GM12878 (cell line): Measurements from ENCODE around the gene ARHGAP19. TPM values are rescaled to one million over a fixed set of nuclear protein-coding genes. Genes with fewer than 3 reads are reported as not detected.

Experiments used
- ATAC-seq: fragments of 200-7000 bp; cut with Tn5 transposase; 3 replicates; pipeline ENCODE4 v1.9.1; 2020; ENCODE audit warnings: mild to moderate bottlenecking, moderate library complexity
- BruUV-seq: library from RNA; stranded (reverse); fragments of 400-500 nt; replicated peaks from 2 replicates; lab custom pipeline; 2021; lab: Mats Ljungman, UMichigan
- CTCF ChIA-PET: fragments of 300-600 bp; sonication (Branson Sonifier 250); formaldehyde crosslinking; extraction: SDS; loops from one replicate; lab custom pipeline; 2021; ENCODE audit warnings: inconsistent platforms; lab: Yijun Ruan, JAX
- POLR2A ChIA-PET: fragments of 350-600 bp; formaldehyde crosslinking; extraction: SDS; loops from one replicate; lab custom pipeline; 2021; ENCODE audit warnings: inconsistent platforms; lab: Charles Lee
- RAD21 ChIA-PET: fragments of 300-600 bp; sonication (Branson Sonifier 250); formaldehyde crosslinking; loops from one replicate; lab custom pipeline; 2023; ENCODE audit warnings: antibody characterized with exemption; ENCODE audit not compliant: unreplicated experiment; lab: Charles Lee
- SMC1A ChIA-PET: fragments of 300-600 bp; sonication (Branson Sonifier 250); formaldehyde crosslinking; loops from one replicate; lab custom pipeline; 2023; ENCODE audit not compliant: unreplicated experiment, uncharacterized antibody; lab: Charles Lee
- DNase-seq: peaks from one replicate; pipeline ENCODE4 v3.0.0-alpha.2; 2011; ENCODE audit warnings: low read depth, low spot score
- FAIRE-seq: peaks from 3 replicates; lab custom pipeline; 2011; peaks lifted over from hg19 to GRCh38; lab: Jason Lieb, UNC
- H2AFZ ChIP-seq: 2 replicates; pipeline ENCODE4 v1.6.0; 2011; ENCODE audit warnings: low read depth, low read length, control low read depth; ENCODE audit not compliant: control insufficient read depth
- H3K27ac ChIP-seq: 2 replicates; pipeline ENCODE4 v1.5.1; 2011; ENCODE audit warnings: control low read depth; ENCODE audit not compliant: control insufficient read depth, insufficient read depth
- H3K27me3 ChIP-seq, 2 experiments: replicated peaks in 1 of 2; 2 replicates each; pipeline versions ENCODE4 v1.6.0 to v1.6.1; 2011; ENCODE audit warnings: low read length in 1 of 2; ENCODE audit not compliant: control insufficient read depth in 2 of 2, insufficient read depth in 2 of 2
- H3K36me3 ChIP-seq, 2 experiments: 2 replicates each; pipeline ENCODE4 v1.5.1; 2011; ENCODE audit warnings: low read length in 1 of 2; ENCODE audit not compliant: control insufficient read depth in 2 of 2, insufficient read depth in 2 of 2
- H3K4me1 ChIP-seq: 2 replicates; pipeline ENCODE4 v1.6.1; 2011; ENCODE audit warnings: mild to moderate bottlenecking, low read length, moderate library complexity, mixed read lengths; ENCODE audit not compliant: control insufficient read depth, insufficient read depth
- H3K4me2 ChIP-seq: 2 replicates; pipeline ENCODE4 v1.6.0; 2011; ENCODE audit warnings: control low read depth; ENCODE audit not compliant: control insufficient read depth, insufficient read depth
- H3K4me3 ChIP-seq: fragments of 200-600 bp; sonication (generic); 2 replicates; pipeline ENCODE4 v1.5.1; 2016
- H3K79me2 ChIP-seq: 2 replicates; pipeline ENCODE4 v1.6.0; 2011; ENCODE audit warnings: low read length; ENCODE audit not compliant: control insufficient read depth, insufficient read depth
- H3K9ac ChIP-seq: 2 replicates; pipeline ENCODE4 v1.8.0; 2011; ENCODE audit warnings: low read length, control low read depth, mixed read lengths; ENCODE audit not compliant: control insufficient read depth, insufficient read depth
- H3K9me3 ChIP-seq: replicated peaks from 3 replicates; pipeline ENCODE4 v1.5.1; 2011; ENCODE audit warnings: mild to moderate bottlenecking, low read length; ENCODE audit not compliant: control insufficient read depth, insufficient read depth
- H4K20me1 ChIP-seq: 2 replicates; pipeline ENCODE4 v1.6.0; 2011; ENCODE audit not compliant: control insufficient read depth, insufficient read depth
- ATF7 ChIP-seq: fragments of 450-650 bp; IDR thresholded peaks from 2 replicates; pipeline ENCODE4 v1.6.1; 2016; ENCODE audit warnings: low read depth, mild to moderate bottlenecking
- BACH1 ChIP-seq: fragments of 450-650 bp; IDR thresholded peaks from 2 replicates; pipeline ENCODE4 v1.6.1; 2017; ENCODE audit warnings: mild to moderate bottlenecking, borderline replicate concordance
- CBX5 ChIP-seq: sonication (generic); IDR thresholded peaks from 2 replicates; pipeline ENCODE4 v1.6.1; 2016; ENCODE audit warnings: low read depth, moderate library complexity, mild to moderate bottlenecking, inconsistent platforms
- CREM ChIP-seq: IDR thresholded peaks from 2 replicates; pipeline ENCODE4 v1.6.1; 2014; ENCODE audit warnings: antibody characterized with exemption, low read depth
- E2F4 ChIP-seq: IDR thresholded peaks from 2 replicates; pipeline ENCODE4 v1.6.1; 2012; ENCODE audit warnings: low read depth, low read length, improper control_type of control experiment
- FOS ChIP-seq: IDR thresholded peaks from 3 replicates; pipeline ENCODE4 v1.6.1; 2011; ENCODE audit warnings: borderline replicate concordance; ENCODE audit not compliant: insufficient read length; ENCODE audit errors: extremely low read depth
- FOXM1 ChIP-seq: IDR thresholded peaks from 2 replicates; pipeline ENCODE4 v1.6.1; 2012; ENCODE audit warnings: low read depth, mild to moderate bottlenecking, inconsistent platforms, low read length, moderate library complexity
- GABPA ChIP-seq: IDR thresholded peaks from 2 replicates; pipeline ENCODE4 v1.6.1; 2014; ENCODE audit warnings: antibody characterized with exemption, low read depth, mild to moderate bottlenecking, inconsistent platforms
- HDAC2 ChIP-seq: fragments of 200-600 bp; sonication (generic); IDR thresholded peaks from 2 replicates; pipeline ENCODE4 v1.6.1; 2017
- JUNB ChIP-seq: IDR thresholded peaks from 2 replicates; pipeline ENCODE4 v1.6.1; 2016; ENCODE audit warnings: antibody characterized with exemption, mild to moderate bottlenecking
- MYC ChIP-seq: IDR thresholded peaks from 2 replicates; pipeline ENCODE4 v1.6.1; 2011; ENCODE audit warnings: mild to moderate bottlenecking, low read length, moderate library complexity, inconsistent platforms; ENCODE audit not compliant: insufficient read depth, insufficient replicate concordance, insufficient read length, severe bottlenecking
- PAX5 ChIP-seq: IDR thresholded peaks from 2 replicates; pipeline ENCODE4 v1.6.1; 2011; ENCODE audit warnings: low read depth, low read length, borderline replicate concordance
- PBX3 ChIP-seq: IDR thresholded peaks from 2 replicates; pipeline ENCODE4 v1.6.1; 2011; ENCODE audit warnings: mild to moderate bottlenecking, low read depth, low read length, moderate library complexity; ENCODE audit not compliant: insufficient replicate concordance
- POLR2A ChIP-seq: IDR thresholded peaks from 2 replicates; pipeline ENCODE4 v1.6.1; 2011; ENCODE audit warnings: low read depth, mild to moderate bottlenecking, low read length
- PRDM15 ChIP-seq: fragments of 450-650 bp; formaldehyde crosslinking; IDR thresholded peaks from 2 replicates; pipeline ENCODE4 v1.4.0; 2020; ENCODE audit warnings: mild to moderate bottlenecking, moderate library complexity
- RB1 ChIP-seq: fragments of 450-650 bp; formaldehyde crosslinking; IDR thresholded peaks from 2 replicates; pipeline ENCODE4 v1.6.1; 2017; ENCODE audit warnings: mild to moderate bottlenecking, borderline replicate concordance
- RELA ChIP-seq: fragments of 450-650 bp; IDR thresholded peaks from 2 replicates; pipeline ENCODE4 v1.8.0; 2014; ENCODE audit warnings: borderline replicate concordance; ENCODE audit not compliant: partially characterized antibody
- SIX5 ChIP-seq: IDR thresholded peaks from 2 replicates; pipeline ENCODE4 v1.6.1; 2011; ENCODE audit warnings: mild to moderate bottlenecking, low read depth, low read length, moderate library complexity; ENCODE audit not compliant: severe bottlenecking
- SMAD1 ChIP-seq: fragments of 450-650 bp; IDR thresholded peaks from 2 replicates; pipeline ENCODE4 v1.6.1; 2018; ENCODE audit warnings: mild to moderate bottlenecking, low read depth; ENCODE audit not compliant: partially characterized antibody
- TCF3 ChIP-seq: IDR thresholded peaks from 2 replicates; pipeline ENCODE4 v1.6.1; 2012; ENCODE audit warnings: low read depth, mild to moderate bottlenecking, low read length, borderline replicate concordance; ENCODE audit not compliant: insufficient read depth
- WGBS: methylation state at CpG from one replicate; pipeline ENCODE4 v1.1.6; 2016; ENCODE audit warnings: low lambda C conversion rate; ENCODE audit not compliant: insufficient replicate concordance, insufficient coverage; ENCODE audit errors: missing lambda C conversion rate; 5-methylcytosine and 5-hydroxymethylcytosine counted together
- in situ Hi-C: fragments of 300-500 bp; cut with MboI; formaldehyde crosslinking; loops from 9 replicates; pipeline ENCODE4 v1.14.3; 2018; ENCODE audit warnings: mixed read lengths
- intact Hi-C: fragments of 100-400 bp; cut with micrococcal nuclease; formaldehyde crosslinking; loops from one replicate; pipeline ENCODE4 v1.14.2; 2022; ENCODE audit not compliant: unreplicated experiment
- polyA plus RNA-seq, 11 experiments: library from polyadenylated mRNA; depleted of rRNA in 4 of 11; unstranded in 6 of 11; stranded (reverse) in 5 of 11; fragments of >200 nt; fragmentation: Nextera tagmentation in 4 of 11; fragmentation: Illumina TruSeq in 1 of 11; extraction: Ambion mirVana in 4 of 11; extraction: Trizol in 1 of 11; gene quantifications; 1 replicate in 1 of 11; 2 replicates in 10 of 11; pipeline versions ENCODE4 v1.2.1 to v1.2.3, GENCODE V29; 2011 to 2016; ENCODE audit warnings: inconsistent platforms in 2 of 11, missing spikeins in 2 of 11, low read depth in 1 of 11
- total RNA-seq, 4 experiments: library from RNA; depleted of rRNA in 3 of 4; stranded (reverse); fragments of >200 nt in 3 of 4; fragmentation: Illumina TruSeq in 1 of 4; extraction: Trizol in 1 of 4; gene quantifications; 2 replicates each; pipeline versions ENCODE4 v1.2.1 to v1.2.3, GENCODE V29; 2013 to 2021

Gene ARHGAP19
- total and polyA plus RNA-seq, 10 of the 15 experiments (the other 5 are each of a cell fraction or from before 2014, with no cell fraction given) = 13.3 to 40.7 (median 22.6) TPM

GRCh38 chr10:97238855-97239254, 53.6 kb downstream of the ARHGAP19 start (continued):
- TF ChIP-seq E2F4 (no peak), SIX5 (no peak), FOS (no peak), ATF7 (no peak), CBX5 (no peak), PAX5 (no peak), SMAD1 (no peak), RB1 (no peak), HDAC2 (no peak), TCF3 (no peak)
- TF ChIP-seq, all 136 proteins: peak for 0

GRCh38 chr10:97235353-97235752, 57.1 kb downstream of the ARHGAP19 start:
- peaks cover 0 to 4% of the 10 kb centered on the region in 2 experiments; a peak in 2 of 4 replicates for H3K36me3 ChIP-seq
- TF ChIP-seq GABPA = no peak
- TF ChIP-seq CREM = no peak
- TF ChIP-seq PBX3 = no peak
- no peak for TF ChIP-seq POLR2A
- TF ChIP-seq BACH1 = no peak
- TF ChIP-seq JUNB = no peak
- TF ChIP-seq FOXM1 = no peak
- TF ChIP-seq PRDM15 (CRISPR knock-in tag) = no peak
- TF ChIP-seq MYC = no peak
- no peak for TF ChIP-seq RELA

More at GRCh38 chr10:97235353-97235752, 57.1 kb downstream of the ARHGAP19 start:
- H3K9me3 ChIP-seq = no peaks in the 10 kb centered on the region
- no peak overlapping the region for H3K27ac ChIP-seq
- ChIA-PET SMC1A (interaction anchor here (1.2 to 1.9 kb wide), 5 partner anchors 10 to 198 kb away, joined by 3 to 6 read pairs (median 4); no protein-coding TSS in a partner anchor), CTCF (interaction anchor here (1.0 to 6.6 kb wide), 11 partner anchors 11 to 198 kb away, joined by 3 to 52 read pairs (median 4); no protein-coding TSS in a partner anchor), RAD21 (interaction anchor here (1.0 kb wide), 1 partner anchor 162 kb away, joined by 4 read pairs; no protein-coding TSS in a partner anchor), POLR2A (no interaction called here)
- H3K27me3 ChIP-seq = no peaks in the 10 kb centered on the region
- H3K9ac ChIP-seq = no peak overlapping the region
- H3K4me3 ChIP-seq = no peak overlapping the region
- WGBS = 98% methylated on average over 4 of the region's 4 CpGs
- DNase-seq (no peak), ATAC-seq (no peak), FAIRE-seq (no peak)
- no peak overlapping the region for H3K4me2 ChIP-seq
- no TSS peak for BruUV-seq
- no peak overlapping the region for H2AFZ ChIP-seq
- intact Hi-C loops = no loop called here
- no peaks in the 10 kb centered on the region for H3K79me2 ChIP-seq
- in situ Hi-C loops = no loop called here
- no peaks in the 10 kb centered on the region for H3K4me1 ChIP-seq
- H4K20me1 ChIP-seq = no peaks in the 10 kb centered on the region
